NCI-H2196 (cell line): ENCODE measurements around the gene KERA.
"Not testable (repeated sequence)": the region's sequence is repeated elsewhere in the genome, so short reads cannot be mapped to it uniquely, and the experiment has no call there.

Experiments used
- DNase-seq: peaks from one replicate; lab custom pipeline; 2025; ENCODE audit not compliant: unreplicated experiment; lab: John Stamatoyannopoulos, UW

The KERA gene, protein sequence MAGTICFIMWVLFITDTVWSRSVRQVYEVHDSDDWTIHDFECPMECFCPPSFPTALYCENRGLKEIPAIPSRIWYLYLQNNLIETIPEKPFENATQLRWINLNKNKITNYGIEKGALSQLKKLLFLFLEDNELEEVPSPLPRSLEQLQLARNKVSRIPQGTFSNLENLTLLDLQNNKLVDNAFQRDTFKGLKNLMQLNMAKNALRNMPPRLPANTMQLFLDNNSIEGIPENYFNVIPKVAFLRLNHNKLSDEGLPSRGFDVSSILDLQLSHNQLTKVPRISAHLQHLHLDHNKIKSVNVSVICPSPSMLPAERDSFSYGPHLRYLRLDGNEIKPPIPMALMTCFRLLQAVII

DNA sequence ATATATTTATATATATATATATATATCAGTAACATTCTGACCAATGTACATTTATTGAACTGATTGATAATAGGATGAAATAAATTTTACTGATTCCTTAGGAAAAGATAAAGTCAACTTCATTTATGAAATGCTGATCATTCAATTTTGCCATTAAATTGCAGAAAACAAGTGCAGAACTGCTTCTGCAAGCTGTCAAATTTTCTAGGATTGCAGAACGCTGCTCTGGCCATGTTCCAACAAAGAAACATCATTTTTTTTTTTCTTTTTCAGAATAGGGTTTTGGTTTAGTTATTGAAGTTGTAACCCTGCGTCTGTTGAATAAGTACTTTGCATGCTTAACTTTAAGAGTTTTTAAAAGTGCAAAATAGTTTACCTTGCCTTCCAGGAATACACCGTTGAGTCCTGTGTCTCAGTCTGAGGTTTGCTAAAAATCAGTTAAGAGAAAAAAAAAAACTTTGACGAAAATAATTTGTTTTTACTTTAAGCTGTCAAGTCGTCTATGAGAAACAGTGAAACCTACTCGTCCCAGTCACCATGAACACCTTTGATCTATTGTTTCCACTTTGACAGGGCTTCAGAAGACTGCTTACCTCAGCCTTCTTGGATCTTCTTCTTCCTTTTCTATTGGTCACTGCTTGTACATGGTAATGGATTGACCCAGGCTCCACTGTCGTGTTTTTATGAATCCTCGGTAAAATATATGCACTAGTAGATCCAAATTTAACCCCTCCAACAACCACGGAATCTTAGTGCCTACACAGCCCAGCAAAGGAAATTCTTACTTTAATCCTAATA lies at the start of gene KERA:
Gene KERA, minus strand, starts transcription at position 657 of the 798 bp plus-strand sequence. CDS start 1,743 bp downstream, outside the sequence.
- DNase-seq: no peak

DNA sequence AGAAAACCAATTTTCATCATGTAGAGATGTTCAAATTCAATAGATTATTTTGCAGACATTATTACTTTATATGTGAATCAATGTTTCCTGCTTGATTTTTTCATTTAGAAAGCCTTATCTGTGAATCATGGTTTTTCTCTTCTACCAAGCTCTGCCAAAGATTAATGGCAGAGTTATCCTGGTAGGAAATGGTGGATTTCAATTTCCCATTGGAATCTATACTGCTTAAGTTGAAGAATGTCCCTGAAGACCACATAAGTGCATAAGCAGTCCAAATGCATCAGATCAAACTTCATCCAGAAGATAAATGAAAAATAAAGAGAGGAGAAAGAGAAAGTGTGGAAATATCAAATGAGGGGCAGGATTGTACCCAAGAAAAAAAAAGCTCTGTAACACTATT lies 48.5 kb upstream of the KERA start:
- no peak for DNase-seq

DNA sequence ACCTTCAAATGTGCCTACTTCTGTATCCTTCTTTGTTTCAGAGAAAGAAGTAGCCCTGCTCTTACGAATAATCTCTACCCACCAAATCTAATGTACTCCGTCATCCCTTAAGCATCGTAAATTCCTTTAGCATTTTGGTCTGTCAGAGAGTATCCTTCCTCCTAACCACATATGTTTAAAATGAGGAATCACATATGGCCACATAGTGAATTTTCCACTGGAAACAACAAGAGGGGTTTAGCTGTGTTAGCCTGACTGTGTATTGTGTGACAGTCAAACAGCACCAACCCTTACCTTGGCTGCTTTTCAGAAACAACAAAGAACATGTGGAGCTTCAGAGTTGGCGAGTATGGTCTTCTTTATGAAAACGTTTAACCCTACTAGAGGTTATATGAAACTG lies 48.0 kb upstream of the KERA start:
- DNase-seq: no peak

DNA sequence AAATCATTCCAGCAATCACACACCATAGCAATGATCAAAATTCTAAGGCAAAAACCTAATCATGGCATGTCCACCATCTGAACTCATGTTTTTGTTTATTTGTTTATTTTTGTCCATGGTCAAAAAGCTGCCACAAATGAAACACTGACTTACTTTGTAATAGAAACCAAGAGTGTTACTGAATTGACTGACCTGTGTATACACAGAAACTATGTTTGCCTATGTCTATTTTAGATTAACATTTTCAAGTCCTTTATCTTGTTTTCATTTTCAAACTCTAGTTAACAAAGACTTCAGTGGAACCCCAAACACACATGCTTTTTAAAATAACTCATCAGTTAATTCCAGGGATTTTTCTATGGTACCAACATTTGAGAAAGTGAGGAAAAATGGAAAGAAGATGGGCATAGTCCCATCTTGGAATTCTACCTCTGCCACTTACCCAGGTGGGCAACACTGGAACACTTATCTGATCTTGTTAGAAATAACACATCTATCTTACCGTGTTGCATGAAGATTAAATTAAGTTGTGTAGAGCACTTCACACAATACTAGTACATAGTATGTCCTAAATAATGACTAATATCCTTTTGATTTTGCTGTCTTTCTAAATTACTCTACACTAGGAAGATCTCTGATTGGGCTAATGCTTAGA lies 47.1 kb upstream of the KERA start:
- no peak for DNase-seq

DNA sequence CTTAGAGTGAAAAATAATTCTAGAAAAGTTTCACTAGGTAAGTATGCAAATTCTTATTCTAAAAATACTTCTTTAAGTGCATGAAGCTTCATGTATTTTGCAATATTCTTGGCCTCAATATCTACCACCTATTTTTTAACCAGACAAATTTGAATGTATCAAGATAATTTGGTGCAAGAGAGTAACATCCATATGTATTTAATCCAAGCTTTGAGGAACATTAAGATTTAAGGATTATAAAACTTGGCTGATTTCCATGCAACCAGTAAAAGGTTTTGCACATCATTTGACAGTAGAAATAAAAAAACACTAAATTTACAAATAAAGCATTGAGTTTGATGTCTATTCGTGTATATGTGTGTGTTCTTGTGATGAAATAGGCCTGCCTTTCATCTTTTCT lies 45.8 kb upstream of the KERA start:
- no peak for DNase-seq

DNA sequence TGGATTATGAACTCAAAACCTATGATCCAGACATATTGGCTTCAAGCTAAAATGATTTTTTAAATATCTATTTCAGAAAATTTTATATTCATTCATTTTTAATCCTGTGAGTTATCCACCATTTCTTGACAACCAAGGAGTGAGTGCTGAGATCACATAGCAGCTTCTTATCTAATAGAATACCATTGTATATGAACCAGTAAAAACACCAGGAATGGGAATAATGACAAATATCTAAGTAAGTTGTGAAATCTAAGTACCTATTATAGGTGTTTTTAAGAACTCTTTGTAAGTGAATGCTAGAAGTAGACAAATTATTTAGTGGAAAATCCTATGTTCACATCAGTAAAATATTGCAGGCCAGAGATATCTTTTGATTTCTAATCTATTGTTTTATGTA lies 45.3 kb upstream of the KERA start:
- DNase-seq: no peak

DNA sequence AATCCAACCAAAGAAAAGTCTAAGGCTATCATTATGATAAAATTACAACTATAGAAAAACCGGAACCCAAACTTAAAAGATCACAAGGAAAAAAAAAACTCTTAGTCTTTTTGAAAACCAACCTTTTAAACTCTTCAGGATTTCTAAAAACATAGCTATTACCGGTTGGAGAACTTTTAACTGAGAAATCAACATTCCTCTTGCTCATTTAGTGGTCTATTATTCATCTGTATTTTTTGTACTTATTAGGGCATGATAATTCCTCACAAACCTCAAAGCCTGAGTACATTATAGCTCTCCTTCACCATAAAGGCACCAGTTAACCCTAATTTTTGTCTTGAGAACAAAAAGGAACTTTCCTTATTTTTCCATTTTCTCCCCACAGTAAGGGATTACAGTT lies 43.1 kb upstream of the KERA start:
- DNase-seq: no peak

DNA sequence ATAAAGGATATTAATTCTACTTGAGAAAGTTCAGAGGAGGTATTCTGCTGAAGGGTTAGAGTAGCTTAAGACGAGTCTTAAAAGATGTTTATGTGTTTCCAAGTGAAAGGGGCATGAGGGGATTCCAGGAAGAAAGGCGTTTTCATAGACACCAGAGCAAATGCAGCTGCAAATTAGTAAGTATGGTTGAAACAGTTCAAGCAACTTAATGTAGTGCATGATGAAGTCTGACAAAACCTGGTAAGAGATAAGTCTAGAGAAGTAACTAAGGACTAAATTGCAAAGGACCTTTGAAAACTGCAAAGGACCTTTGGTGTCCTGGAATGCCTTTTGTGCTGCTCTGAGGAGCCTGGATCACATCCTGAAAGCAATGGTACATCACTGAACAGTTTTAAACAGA lies 42.0 kb upstream of the KERA start:
- DNase-seq: no peak

DNA sequence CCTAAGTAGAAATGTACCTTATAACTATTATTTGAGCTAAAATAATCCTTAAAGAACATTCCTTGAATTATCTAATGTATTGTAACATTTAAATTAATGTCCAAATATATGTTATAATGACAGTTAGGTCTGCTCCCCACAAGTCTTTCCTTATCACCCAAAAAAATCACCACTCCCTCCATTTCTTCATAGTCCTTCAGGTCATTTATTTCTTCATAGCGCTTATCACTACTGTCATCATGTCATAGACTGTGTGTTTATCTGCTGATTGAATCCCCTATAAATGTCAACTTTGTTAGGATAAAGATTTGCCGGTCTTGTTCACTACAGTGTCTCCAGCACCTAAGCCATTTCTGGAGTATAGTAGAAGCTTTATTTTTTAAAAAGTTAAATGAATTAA lies 41.5 kb upstream of the KERA start:
- DNase-seq: no peak

DNA sequence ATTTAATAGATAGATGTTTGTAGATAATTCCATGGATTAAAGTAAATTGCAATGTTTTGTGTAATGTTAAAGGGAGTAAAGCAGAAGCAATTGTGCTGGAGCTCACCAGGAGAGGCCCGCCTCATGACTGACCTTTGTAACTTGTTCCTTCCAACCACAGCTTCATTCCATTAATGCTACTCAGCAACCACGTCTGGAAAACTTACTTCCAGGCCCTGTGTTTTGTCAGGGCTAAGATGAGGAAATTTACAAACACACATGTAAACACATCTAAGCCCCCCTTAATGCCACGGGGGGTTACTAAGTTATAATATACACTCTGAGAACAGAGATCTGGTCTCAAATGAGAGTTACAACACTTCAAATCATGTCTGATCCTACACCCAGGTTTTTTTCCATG lies 41.1 kb upstream of the KERA start:
- DNase-seq: no peak

DNA sequence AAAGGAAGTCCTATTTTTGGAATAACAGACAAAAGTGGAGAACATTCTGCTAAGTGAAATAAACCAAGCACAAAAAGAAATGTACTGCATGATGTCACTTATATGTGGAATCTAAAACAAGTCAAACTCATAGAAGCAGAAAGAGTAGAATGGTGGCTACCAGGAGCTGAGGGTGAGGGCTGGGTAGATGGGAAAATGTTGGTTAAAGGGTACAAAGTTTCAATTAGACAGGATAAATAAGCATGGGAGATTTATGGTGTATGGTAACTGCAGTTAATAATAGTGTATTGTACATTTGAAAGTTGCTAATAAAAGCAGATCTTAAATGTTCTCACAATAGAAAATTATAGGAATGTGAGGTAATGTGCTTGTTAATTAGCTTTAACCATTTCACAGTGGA lies 40.6 kb upstream of the KERA start:
- no peak for DNase-seq

DNA sequence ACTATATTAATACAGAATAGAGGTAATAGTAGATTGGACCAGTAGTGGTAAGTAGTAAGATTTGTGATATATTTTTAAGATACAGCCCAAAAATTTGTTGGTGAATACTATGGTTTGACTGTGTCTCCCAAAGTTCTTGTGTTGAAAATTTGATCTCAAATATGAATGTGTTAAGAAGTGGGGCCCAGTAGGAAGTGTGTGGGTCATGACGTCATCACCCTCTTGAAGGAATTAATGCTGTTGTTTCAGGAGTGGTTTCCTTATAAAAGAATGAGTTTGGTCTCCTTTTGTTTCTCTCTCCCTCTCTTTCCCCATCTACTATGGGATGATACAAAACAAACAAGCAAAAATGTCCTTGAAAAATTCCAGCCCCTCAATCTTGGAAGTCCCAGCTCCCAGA lies 37.1 kb upstream of the KERA start:
- DNase-seq: no peak

DNA sequence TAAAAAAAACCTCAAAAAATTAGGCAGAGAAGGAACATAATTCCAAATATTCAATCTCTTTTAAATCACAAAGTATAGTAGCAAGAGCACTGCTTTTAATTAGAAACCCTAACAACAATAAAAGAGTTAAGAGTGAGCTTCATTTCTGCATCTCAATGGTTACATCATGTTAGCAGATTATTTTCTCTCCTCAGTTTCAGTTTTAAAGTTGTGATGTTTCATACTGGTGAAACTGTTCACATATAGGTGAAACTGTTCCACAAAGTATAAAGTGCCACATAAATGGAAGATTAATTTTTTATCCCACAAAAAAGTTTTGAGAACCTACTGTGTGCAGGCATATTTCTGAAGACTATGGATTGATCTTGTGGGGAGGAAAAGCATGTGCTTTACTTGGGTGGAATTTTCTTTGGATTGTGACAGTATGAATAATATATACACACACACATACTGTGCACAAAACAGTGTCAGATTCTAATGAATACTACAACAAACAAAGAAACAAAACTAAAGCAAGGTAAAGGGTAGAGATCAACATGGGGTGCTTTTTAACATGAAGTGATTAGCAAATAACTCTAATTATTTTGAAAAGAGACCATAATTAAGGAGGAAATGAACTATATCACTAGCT lies 36.3 kb upstream of the KERA start:
- DNase-seq: no peak

DNA sequence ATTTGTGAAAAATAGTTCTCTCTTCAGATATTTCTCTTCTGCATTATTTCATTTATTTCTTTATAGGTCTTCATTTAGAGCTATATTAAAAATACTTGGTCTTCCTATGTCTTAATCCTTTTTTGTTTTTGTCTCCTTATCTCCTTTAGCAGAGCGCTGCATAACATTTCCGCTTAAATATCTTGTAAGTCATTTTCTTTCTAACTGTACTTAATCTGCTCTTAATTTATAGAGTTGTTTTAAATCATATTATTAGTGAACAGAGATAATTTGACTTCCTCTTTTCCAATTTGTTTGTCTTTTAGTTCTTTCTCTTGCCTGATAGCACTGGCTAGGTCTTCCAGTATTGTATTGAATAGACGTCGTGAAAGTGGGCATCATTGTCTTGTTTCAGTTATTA lies 35.5 kb upstream of the KERA start:
- no peak for DNase-seq

DNA sequence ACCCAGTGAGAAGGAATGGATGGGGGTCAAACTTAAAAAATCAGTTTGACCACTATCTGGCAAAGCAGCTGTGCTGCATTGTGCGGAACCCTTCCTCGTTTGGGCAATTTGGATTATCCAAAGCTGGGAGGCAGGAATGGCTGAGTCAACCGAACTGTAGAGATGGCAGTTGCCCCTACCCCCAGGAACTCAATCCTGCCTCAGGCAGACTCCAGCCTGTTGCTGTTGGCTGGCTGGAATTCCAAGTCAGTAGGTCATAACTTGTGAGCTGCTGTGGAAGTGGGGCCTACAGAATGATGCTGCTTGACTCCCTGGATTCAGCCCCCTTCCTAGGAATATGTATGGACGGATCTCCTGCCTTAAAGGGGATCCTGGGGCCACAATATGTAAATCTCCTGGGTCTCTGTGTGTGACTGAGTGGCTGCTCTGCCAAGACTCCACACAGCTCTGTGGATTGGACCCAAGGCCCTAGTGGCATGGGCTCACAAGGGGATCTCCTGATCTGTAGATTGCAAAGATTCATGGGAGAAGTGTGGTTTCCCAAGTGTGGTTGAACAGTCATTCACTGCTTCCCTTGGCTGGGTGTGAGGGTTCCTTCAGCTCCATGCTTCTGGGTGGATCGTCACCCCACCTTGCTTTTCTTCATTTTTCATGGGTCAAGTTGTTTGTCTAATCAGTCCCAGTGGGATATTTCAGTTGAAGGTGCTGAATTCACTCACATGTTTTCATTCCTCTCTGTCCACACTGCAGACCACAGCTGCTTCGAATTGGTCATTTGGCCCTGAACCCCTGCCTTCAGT lies 34.3 kb upstream of the KERA start:
- DNase-seq: no peak

DNA sequence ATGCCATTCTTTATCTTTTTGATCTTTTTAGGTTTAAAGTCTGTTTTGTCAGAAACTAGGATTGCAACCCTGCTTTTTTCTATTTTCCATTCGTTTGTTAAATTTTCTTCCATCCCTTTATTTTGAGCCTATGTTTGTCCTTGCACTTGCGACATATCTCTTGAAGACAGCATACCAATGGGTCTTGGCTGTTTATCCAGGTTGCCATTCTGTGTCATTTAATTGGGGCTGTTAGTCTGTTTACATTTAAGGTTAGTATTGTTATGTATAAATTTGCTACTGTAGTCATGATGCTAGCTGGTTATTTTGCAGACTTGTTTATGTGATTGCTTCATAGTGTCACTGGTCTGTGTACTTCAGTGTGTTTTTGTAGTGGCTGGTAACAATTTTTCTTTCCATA lies 32.1 kb upstream of the KERA start:
- DNase-seq: not testable (repeated sequence)

DNA sequence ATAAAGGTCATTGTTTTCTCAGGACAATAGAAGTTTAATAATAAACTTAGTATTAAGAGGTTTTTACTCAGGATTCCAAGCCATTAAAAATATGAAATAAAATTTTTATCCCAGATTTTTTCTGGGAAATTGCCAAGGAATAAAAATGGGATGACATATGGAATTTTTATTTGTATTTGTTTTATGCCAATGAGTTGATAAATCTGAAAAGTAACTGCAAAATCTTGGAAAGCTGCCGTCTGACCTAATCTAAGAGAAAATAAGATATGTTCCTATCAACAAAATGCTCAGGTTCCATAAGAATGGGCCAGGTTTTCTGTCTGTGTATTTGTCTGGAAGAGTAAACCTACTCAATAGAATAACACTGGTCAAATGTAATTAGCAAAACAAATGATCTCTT lies 22.2 kb upstream of the KERA start:
- no peak for DNase-seq

DNA sequence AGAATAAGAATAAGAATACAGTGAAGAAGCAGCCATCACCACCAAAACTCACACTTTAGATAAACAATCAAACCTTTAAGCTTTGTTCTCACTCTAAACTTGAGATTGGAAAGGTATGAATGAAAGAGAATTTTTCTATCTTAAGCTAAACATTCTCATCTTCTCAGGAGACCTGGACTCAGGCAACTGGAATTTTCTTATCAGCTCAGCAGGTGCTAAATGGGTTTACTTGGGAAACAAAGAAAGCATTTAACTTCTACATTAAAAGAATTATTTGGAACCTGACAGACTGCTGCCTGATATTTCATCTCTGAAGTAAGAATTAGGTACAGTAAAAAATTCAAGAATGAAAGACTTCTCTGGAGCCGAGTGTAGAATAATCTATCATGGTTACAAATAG lies 20.7 kb upstream of the KERA start:
- DNase-seq: no peak

DNA sequence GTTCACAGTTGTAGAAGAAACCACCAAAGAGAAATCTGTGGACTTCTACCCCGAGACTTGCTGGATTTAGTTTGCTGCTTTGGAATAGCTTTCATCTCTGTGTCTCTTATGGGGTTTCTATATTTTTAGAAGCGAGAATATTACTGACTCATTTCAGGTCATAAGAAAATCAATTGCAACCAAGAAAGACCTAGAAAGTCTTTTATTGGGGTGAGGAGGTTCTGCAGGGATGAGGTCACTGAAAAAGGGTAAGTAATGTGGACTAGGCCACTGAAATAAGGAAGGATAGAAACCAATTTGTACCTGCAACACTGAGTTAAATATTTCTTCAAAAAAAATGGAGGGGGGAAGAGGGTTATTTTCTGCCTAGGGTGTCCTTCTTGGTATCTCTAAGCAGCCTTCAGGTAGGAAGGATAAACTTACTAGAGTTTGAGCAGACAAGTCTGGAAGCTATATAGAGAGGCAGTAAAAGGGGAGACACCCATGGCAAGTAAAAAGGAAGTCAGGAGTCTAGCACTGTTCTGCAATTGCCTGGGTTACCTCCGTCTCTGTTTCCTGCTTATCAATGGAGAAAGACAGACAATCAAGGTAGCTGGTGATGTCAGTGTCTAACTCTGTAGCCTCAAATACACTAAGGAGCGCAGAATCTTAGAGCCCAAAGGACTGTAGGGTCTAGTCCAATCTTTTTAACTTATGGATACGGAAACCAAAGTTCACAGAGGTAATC lies 19.6 kb upstream of the KERA start:
- DNase-seq: no peak

DNA sequence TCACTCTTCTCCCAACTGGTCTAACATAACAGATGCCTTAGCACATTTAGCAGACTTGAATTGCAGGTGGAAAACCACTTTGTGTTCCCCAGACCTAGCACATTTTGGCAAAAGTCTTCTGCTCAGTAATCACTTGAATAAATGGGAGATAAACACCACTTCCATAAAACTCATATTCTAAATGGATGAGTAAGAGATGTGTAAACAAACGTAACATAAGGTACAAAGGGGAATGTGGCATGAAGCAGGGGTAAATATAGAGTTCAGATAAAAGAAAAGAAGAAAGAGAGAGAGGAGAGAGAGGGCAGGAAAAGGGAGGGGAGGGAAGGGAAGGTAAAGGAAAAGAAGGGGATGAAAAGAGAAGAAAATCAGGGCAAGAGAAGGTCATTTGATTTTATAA lies 17.0 kb upstream of the KERA start:
- no peak for DNase-seq
